ENCODE data around the gene SNRPF. TPM values are rescaled to one million over a fixed set of nuclear protein-coding genes. Genes with fewer than 3 reads are reported as not detected.
A peak's percentile ranks its signal among the peaks of the same experiment; 100 is the strongest.

The SNRPF gene
- total RNA-seq, 1 donor from 2014 or later = 37.2 TPM

DNA sequence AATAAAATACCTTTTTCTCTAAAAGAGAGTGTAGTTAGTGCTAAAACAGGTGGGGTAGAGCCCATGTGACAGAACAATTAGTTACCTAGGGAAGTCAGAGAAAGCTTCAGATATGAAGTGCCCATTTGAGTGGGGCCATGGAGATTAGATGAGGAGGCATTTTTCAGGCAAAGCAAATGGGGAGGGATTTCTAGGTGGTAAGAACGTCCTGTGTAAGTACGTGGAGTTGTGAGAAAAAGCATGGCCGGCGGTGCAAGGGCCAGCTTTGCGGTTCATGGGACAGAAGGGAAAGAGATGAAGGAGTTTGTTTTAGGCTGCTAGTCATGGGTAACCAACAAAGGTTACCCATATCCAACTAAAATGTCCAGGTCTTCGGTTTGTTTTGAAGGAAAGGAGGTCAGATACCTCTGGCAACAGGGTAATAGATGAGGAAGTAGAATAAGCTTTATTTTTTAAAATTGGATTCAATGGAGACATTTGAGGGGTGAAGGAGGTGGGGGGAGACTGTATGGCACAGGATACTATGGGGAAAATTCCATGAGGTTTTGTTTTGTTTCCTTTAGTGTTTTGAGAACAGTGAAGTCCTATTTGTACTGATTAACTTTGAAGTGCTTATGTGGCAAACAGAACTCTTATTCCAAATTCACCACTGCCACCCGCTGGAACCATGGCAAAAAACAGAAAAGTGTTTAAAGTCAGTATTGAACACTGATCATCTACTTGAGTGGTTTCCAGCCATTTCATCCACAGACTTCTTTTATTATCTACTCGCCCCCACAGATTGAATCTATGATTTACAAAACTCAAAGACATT is 10.0 kb upstream of the SNRPF start:
- TF ChIP-seq, protein P1, sequence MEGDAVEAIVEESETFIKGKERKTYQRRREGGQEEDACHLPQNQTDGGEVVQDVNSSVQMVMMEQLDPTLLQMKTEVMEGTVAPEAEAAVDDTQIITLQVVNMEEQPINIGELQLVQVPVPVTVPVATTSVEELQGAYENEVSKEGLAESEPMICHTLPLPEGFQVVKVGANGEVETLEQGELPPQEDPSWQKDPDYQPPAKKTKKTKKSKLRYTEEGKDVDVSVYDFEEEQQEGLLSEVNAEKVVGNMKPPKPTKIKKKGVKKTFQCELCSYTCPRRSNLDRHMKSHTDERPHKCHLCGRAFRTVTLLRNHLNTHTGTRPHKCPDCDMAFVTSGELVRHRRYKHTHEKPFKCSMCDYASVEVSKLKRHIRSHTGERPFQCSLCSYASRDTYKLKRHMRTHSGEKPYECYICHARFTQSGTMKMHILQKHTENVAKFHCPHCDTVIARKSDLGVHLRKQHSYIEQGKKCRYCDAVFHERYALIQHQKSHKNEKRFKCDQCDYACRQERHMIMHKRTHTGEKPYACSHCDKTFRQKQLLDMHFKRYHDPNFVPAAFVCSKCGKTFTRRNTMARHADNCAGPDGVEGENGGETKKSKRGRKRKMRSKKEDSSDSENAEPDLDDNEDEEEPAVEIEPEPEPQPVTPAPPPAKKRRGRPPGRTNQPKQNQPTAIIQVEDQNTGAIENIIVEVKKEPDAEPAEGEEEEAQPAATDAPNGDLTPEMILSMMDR (conservative IDR thresholded peaks at IDR 0.05; ENCODE audit: low read depth, low read length) = peak; percentile 65
- no peak for DNase-seq (ENCODE audit: low read depth)

DNA sequence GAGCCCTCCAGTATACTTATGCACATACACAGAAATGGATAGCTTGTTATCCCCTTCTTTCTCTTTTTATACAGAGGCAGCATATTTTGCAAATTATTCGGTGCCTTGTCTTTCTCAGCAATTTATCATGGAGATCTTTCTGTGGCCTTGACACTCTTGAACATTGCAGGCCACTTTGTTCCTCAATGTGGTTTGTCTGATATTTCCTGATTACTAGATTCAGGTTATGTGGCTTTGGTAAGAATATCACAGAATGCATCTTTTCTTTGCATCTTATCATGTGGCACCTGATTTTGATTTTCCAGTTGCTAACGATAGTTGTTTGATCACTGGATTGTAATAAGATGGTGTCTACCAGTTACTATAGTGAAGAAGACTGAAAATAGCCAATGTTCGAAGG is 7.1 kb upstream of the SNRPF start:
- no peak for DNase-seq (ENCODE audit: low read depth)
- no peak overlapping the region for H3K4me3 ChIP-seq (ENCODE audit: low read depth, low read length)
- TF ChIP-seq, protein P1 (conservative IDR thresholded peaks at IDR 0.05; ENCODE audit: low read depth, low read length) = no peak

More for the DNA sequence above, 10.0 kb upstream of the SNRPF start:
- peak overlapping the region; percentile 41 for H3K4me3 ChIP-seq (ENCODE audit: low read depth, low read length)

DNA sequence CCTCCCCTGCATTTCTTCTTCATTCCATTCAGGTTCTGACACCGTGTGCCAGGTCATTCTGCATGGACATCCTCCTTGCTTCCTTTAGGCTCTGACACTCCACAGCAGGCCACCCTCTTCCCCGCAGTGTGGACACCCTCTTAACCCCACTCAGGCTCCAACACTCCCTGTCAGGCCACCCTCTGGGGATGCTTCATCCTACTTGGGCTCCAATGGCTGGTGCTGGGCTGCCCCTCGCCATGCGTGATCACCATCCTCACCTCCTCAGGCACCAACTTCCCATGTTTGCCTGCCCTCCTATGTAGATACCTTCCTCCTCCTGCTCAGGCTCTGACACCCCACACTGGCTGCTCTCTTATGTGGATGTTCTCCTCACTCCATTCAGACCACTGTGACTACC is 6.6 kb upstream of the SNRPF start:
- TF ChIP-seq, protein P1 (conservative IDR thresholded peaks at IDR 0.05; ENCODE audit: low read depth, low read length) = no peak
- no peak overlapping the region for H3K4me3 ChIP-seq (ENCODE audit: low read depth, low read length)
- no peak for DNase-seq (ENCODE audit: low read depth)

DNA sequence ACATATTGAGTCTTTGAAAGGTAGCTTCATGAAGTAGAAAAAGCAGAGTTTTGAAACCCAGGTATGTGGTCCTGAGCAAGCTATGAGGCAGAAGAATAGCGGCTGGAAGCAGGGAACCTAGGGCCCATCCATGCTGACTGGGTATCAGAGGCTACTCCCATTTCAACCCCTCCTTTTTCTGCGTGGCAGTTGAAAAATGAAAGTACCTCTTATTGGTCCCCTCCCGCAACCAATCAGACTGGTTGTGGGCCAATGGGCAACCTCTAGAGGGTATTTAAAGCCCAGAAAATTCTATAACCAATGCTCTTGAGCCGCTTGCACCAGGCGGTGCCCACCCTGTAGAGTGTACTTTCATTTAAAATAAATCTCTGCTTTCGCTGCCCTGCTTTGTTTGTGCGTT is 1.6 kb upstream of the SNRPF start:
- TF ChIP-seq, protein P1 (conservative IDR thresholded peaks at IDR 0.05; ENCODE audit: low read depth, low read length) = no peak
- DNase-seq (ENCODE audit: low read depth) = no peak
- H3K4me3 ChIP-seq (ENCODE audit: low read depth, low read length) = no peak overlapping the region

DNA sequence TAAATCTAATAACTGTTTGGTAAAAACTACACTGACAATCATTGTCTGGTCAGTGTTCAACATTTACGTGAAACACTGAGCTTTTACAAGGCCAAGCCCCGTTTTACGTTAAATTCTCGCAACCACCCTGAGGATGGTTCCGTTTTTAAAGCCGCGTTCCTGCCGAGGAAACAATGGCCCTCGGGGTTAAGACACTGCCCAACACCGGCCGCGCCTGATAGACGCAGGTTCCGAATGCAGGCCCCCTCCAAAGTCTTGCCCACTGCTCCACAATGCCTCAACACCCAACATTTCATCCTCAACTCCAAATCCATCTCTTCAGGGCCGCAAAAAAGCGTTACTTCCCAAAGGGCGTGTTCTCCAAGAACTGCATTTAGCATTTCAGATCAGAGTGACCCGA is 953 bp upstream of the SNRPF start:
- TF ChIP-seq, protein P1 (conservative IDR thresholded peaks at IDR 0.05; ENCODE audit: low read depth, low read length) = no peak
- H3K4me3 ChIP-seq (ENCODE audit: low read depth, low read length) = peak overlapping the region; percentile 69
- DNase-seq (ENCODE audit: low read depth) = no peak

DNA sequence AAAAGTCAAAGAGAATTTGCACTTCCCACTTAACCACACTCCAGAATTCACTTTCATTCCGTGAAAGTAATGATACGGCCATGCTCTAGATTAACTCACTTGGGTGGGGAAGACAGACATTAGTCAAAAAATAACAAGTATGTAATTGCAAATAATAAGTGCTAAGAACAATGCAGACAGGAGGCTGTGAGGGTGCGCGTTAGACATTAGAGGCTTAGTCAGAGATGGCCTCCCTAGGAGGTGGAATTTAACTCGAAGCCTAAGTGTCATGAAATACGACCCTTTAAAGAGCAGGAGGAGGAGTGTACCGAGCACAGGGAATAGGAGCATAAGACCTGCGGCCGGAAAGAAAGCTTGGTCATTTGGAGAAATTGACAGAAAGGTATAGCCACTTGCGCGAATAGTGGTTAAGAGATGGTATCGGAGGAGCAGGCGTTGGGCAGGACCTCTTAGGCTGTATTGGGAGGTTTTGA is 628 bp downstream of the SNRPF start:
- H3K4me3 ChIP-seq (ENCODE audit: low read depth, low read length) = peak overlapping the region; percentile 69
- DNase-seq (ENCODE audit: low read depth) = no peak
- TF ChIP-seq, protein P1 (conservative IDR thresholded peaks at IDR 0.05; ENCODE audit: low read depth, low read length) = no peak

Measured in epithelial cell of proximal tubule (primary cell).